Measurements from ENCODE around the gene SLC25A26. TPM values are rescaled to one million over a fixed set of nuclear protein-coding genes. Genes with fewer than 3 reads are reported as not detected.
A peak's percentile ranks its signal among the peaks of the same experiment; 100 is the strongest.

Gene SLC25A26
- total RNA-seq, 2 donors from 2014 or later = 19.1 to 22.4 TPM

- H3K36me3 ChIP-seq = peaks cover 54% of the 10 kb centered on the region
- peaks cover 0 to 3% of the 10 kb centered on the region in 2 donors for H3K4me1 ChIP-seq
- no peaks in the 10 kb centered on the region for H3K9me3 ChIP-seq
- TF ChIP-seq CTCF (IDR thresholded peaks at IDR 0.05) = no peak
- H3K4me3 ChIP-seq = no peak overlapping the region
- no peaks in the 10 kb centered on the region for H3K27me3 ChIP-seq
- no peak for DNase-seq (ENCODE audit: low spot score)
- no peak overlapping the region for H3K27ac ChIP-seq
These were observed 166.3 kb downstream of the SLC25A26 start for GRCh38 chr3:66386925-66387650.

- no peak for DNase-seq (ENCODE audit: low spot score)
- H3K27me3 ChIP-seq = no peaks in the 10 kb centered on the region
- H3K27ac ChIP-seq = no peak overlapping the region
- H3K4me1 ChIP-seq = peaks cover 0 to 32% of the 10 kb centered on the region in 2 donors
- H3K9me3 ChIP-seq = no peaks in the 10 kb centered on the region
- no peak overlapping the region for H3K4me3 ChIP-seq
- peaks cover 40% of the 10 kb centered on the region for H3K36me3 ChIP-seq
- TF ChIP-seq CTCF (IDR thresholded peaks at IDR 0.05) = no peak
These were observed 169.2 kb downstream of the SLC25A26 start for GRCh38 chr3:66390013-66390412.

- Histone ChIP-seq H3K27me3 (no peaks in the 10 kb centered on the region), H3K4me1 (peaks cover 0 to 36% of the 10 kb centered on the region in 2 donors), H3K4me3 (no peak overlapping the region), H3K27ac (peak overlapping the region; percentile 9 to 28), H3K9me3 (no peaks in the 10 kb centered on the region), H3K36me3 (peaks cover 36% of the 10 kb centered on the region)
- TF ChIP-seq CTCF (IDR thresholded peaks at IDR 0.05) = no peak
- DNase-seq (ENCODE audit: low spot score) = no peak
These were observed 171.7 kb downstream of the SLC25A26 start for GRCh38 chr3:66392512-66392911.

GRCh38 chr3:66392966-66393332, 172.1 kb downstream of the SLC25A26 start:
- Histone ChIP-seq H3K4me3 (no peak overlapping the region), H3K36me3 (peaks cover 41% of the 10 kb centered on the region), H3K4me1 (peaks cover 0 to 36% of the 10 kb centered on the region in 2 donors), H3K27me3 (no peaks in the 10 kb centered on the region), H3K9me3 (no peaks in the 10 kb centered on the region), H3K27ac (peak overlapping the region; percentile 9 to 28)
- TF ChIP-seq CTCF (IDR thresholded peaks at IDR 0.05) = no peak
- no peak for DNase-seq (ENCODE audit: low spot score)

GRCh38 chr3:66393333-66394005, 172.7 kb downstream of the SLC25A26 start:
- Histone ChIP-seq H3K4me1 (peaks cover 0 to 36% of the 10 kb centered on the region in 2 donors), H3K36me3 (peaks cover 45% of the 10 kb centered on the region), H3K4me3 (no peak overlapping the region), H3K27me3 (no peaks in the 10 kb centered on the region), H3K9me3 (no peaks in the 10 kb centered on the region), H3K27ac (peak overlapping the region; percentile 24 to 36)
- TF ChIP-seq CTCF (IDR thresholded peaks at IDR 0.05) = no peak
- no peak for DNase-seq (ENCODE audit: low spot score)
